CD4-positive, alpha-beta T cell treated with Interleukin-4 for 1 hour (primary cell): Measurements from ENCODE around the gene KDM4F.

ENCODE experiments used
- DNase-seq, 2 donors: peaks; one replicate each; pipeline ENCODE4 v3.0.0-alpha.2; 2020 to 2022

The KDM4F gene

GRCh38 chr11:95066716-95067038 lies 17.5 kb downstream of the KDM4F start, which contains the start of gene SRSF8:
Gene SRSF8 (plus strand): TSS chr11:95066919. CDS start chr11:95067227, 308 bp downstream.
- DNase-seq: no peak

GRCh38 chr11:95067039-95067840 lies 18.0 kb downstream of the KDM4F start:
- DNase-seq: peak; percentile 73 to 75

DNA sequence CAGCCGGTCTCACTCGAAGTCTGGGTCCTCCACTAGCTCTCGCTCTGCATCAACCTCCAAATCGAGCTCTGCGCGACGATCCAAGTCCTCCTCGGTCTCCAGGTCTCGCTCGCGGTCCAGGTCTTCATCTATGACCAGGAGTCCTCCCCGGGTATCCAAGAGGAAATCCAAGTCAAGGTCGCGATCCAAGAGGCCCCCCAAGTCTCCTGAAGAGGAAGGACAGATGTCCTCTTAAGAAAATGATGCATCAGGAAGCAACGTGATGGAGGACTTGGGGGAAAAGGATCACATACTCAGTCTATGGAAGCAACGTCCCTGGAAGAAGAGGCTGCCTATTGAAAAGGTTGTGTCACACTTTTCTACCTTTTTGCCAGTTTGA lies 18.6 kb downstream of the KDM4F start:
- DNase-seq: no peak

DNA sequence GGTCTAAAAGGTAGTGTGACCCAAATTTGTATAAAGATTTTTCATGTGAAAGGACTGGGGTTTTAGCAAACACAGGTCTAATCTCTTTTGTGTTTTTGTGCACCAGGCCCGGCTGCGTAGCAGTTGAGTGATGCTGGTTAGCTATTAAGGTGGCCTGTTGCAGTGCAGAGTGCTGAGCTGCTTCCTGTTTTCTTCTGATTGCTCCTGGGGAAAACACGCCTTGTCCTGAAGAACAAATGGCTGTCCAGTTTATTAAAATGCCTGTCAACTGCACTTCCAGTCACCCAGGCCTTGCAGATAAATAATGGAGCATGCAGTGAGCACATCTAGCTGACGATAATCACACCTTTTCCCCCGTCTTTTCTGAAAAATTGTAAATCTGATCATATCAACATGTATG lies 19.3 kb downstream of the KDM4F start:
- DNase-seq: peak; percentile 84 to 90

GRCh38 chr11:95070471-95070870 lies 21.2 kb downstream of the KDM4F start:
- no peak for DNase-seq

DNA sequence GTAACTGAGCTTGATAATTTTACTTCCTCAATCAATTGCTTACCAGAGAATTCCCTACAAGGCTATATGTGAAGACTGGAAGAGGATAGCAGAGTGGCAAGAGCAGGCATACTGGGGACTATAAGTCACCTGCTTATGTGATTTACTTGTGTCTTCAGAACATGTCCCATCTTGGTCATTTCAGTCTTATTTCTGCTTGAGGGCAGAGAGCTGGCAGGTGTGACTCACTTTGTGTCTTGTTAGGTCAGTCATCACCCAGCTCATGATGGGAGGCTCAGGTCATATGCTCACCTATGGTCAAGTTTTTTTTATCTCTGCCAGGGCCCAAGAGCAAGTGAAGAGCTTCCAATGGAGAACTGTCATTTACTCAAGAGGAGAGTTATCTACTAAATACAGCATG lies 23.7 kb downstream of the KDM4F start:
- DNase-seq: no peak

DNA sequence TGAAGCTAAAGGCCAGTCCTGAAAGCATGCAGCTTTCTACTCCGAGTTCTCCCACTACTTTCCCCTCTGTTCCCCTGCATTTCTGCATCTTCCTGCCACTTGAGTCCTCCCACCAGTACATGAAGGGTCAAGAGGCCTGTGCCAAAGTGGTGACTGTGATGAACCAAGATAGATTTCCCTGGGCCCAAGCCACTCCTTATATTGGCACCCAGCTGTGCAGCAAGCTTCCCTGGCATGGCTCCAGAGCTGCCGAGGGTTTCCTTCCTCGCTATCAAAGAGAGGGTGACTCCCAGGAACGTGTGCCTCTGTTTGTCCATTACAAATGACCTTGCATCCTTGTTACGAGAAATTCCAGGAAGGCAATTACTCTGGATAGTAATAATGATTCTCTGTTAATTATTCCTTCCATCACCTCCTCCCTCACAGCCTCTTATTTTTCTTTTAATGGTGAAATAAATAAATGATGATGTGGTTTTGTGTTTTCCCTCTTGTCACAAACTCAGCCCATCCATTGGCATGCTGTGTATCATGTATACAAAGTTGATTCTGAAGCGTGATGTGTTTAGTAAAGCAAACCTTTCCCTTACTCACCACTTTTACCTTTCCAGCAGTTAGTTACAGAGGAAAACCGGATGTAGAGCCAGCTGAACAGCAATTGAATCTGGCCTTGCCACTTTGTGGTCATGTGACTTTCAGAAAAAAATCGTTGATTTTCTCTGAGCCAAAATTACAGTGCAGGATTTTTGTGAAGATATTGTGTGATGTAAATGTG lies 25.8 kb downstream of the KDM4F start:
- DNase-seq: no peak

DNA sequence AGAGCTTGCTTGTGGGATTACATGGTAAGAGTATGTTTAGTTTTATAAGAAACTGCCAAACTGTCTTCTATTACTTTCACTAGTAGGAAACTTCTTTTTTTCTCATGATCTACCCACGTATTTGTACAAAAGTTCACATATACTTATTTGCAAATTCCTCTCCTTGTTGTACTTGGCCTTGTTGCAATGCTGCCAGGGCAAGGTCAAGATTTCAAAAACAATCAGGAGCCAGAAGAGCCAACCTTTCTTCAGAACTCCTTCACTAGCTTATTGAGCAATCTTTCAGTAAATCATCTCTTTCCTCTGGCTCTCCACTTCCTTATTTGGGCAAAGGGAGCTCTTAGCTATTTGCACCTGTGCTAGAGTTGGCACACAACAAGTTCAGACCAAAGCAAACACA lies 27.2 kb downstream of the KDM4F start:
- no peak for DNase-seq

- DNase-seq: no peak
Observed at GRCh38 chr11:95076981-95077380, 27.8 kb downstream of the KDM4F start.

DNA sequence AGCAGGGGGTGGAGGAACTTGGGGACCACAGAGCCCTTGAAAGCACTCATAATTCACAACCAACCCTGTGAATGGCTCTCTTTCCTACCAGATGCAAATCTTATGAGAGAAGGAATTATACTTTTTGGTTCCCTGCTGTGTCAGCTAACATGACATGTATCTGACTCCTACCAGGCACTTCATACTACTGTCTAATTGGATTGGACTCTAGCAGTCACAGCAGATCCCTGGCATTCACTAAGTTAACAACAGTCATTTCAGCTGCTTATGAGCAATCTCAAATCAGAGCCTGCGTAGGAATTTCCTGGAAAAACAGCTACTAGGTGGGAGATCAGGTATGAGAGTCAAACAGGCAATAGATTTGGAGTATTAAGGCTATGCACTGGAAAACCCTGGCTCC lies 29.3 kb downstream of the KDM4F start:
- DNase-seq: no peak

GRCh38 chr11:95081010-95081409 lies 31.8 kb downstream of the KDM4F start:
- DNase-seq: no peak

GRCh38 chr11:95081412-95081811 lies 32.2 kb downstream of the KDM4F start:
- no peak for DNase-seq

DNA sequence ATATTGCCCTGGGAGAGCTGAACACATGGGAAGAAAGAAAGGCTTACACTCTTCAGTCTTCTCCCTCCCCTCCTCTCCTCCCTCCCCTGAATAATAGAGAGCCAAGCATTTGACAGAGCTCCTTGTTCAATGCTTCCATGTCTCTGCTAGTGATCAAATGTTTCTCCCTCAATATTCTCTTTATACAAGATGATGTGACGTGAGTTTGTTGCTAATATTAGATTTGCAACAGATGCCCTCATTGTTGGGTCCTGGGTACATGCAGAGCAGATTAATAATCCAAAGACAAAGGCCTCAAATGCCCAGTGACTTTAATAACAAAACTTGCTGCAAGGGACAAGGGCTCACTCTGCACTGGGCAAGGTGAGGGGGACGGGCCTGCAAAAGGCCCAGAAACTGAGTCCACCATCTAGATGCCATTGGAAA lies 33.4 kb downstream of the KDM4F start:
- no peak for DNase-seq

DNA sequence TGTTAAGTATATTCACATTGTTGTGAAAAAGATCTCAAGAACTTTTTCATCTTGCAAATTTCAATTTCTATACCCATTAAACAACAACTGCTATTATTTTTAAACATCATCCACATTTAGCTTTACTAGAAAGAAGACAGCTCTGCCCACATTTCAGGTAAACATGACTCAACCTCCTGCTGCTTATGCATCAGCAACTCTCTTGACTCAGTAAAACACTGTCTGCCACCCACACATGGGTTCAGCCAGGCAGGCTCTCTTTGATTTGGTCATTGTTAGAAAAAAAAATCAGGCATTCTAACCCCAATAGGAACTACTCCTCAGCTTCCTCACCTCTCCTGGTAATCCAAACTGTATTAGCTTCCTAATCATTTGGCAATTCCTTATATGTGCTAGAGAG lies 35.3 kb downstream of the KDM4F start:
- DNase-seq: no peak

GRCh38 chr11:95085117-95085816 lies 36.0 kb downstream of the KDM4F start:
- DNase-seq: no peak

DNA sequence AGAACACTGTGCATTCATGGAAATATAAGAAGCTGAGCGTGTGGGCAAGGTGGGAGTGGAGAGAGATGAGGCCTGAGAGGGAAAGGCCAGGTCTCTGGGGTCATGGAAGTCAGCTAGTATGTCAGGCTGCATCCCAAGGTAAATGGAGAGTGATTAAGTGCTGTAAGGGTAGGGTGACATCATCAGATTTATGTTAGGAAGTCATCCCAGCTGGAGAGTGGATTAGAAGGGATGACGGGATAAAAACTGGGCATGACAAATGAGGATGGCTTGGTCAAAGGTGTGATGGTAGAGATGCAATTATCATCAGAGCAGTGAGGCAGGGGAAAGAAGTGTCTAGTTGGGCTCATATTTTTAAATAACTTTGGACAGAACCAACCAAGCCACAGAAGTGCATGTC lies 36.9 kb downstream of the KDM4F start:
- no peak for DNase-seq

DNA sequence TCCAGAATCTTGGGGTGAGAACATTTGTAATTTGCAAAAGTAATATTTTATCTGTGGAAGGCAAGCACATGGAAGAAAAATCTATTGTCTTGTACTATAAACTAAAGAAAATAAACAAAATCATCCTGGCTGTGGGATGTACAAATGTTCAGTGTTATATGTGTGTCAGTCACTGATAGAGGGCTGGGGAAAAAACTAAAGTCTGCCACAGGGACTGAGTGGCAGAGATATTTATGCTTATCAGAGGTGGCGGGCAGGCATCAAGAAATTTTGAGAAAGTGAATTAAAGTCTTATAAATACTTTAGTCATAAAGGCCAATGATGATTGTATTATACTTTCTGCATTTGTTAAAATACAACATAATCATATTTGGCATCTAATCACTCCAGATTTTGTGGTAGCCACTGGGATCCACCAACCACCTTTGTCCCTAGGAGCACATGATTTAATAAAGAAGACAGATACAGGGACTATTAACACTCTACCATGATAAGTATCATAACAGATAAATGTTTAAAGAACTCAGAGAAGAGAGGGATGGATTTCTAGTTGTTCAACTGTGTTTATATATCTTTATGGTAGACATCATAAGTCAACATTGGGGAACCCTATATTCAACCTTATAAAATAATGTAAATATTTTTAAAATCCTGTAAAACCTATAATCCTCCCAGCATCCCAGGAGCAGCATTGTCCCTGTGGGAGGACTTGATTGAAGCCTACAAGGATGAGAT lies 37.8 kb downstream of the KDM4F start:
- DNase-seq: no peak

- DNase-seq: peak; percentile 19 to 52
Observed at GRCh38 chr11:95088946-95089619, 39.9 kb downstream of the KDM4F start.

GRCh38 chr11:95089620-95090542 lies 40.7 kb downstream of the KDM4F start, which contains the start of gene ENDOD1:
Gene ENDOD1 (plus strand): TSS chr11:95089846. CDS start chr11:95089928, 82 bp downstream.
- DNase-seq: peak; percentile 83 to 86

- DNase-seq: no peak
Observed at GRCh38 chr11:95091663-95092180, 42.5 kb downstream of the KDM4F start.
